Lung (tissue), 12 donors: ENCODE data around the gene KCNC4. TPM values are rescaled to one million over a fixed set of nuclear protein-coding genes. Genes with fewer than 3 reads are reported as not detected.

ENCODE experiments used
- ATAC-seq: fragments of 200-7000 bp; cut with Tn5 transposase; one replicate; pipeline ENCODE4 v1.9.1; 2020; ENCODE audit warnings: moderate number of reproducible peaks; ENCODE audit not compliant: insufficient read depth, low FRiP score
- DNase-seq, 3 donors: peaks; one replicate each; pipeline ENCODE4 v3.0.0-alpha.2; 2013 to 2017
- H3K27ac ChIP-seq, 2 donors: one replicate each; pipeline ENCODE4 v1.5.1; 2013; ENCODE audit warnings: mild to moderate bottlenecking in 2 of 2, moderate library complexity in 2 of 2, control low read depth in 1 of 2, inconsistent platforms in 1 of 2, low read depth in 1 of 2, low read length in 1 of 2
- H3K27me3 ChIP-seq, 3 donors: one replicate each; pipeline ENCODE4 v1.5.1; 2013; ENCODE audit warnings: low read length in 2 of 3; ENCODE audit not compliant: control insufficient read depth in 3 of 3, insufficient read depth in 3 of 3
- H3K36me3 ChIP-seq, 4 donors: one replicate each; pipeline ENCODE4 v1.5.1; 2013; ENCODE audit warnings: low read length in 4 of 4, mild to moderate bottlenecking in 1 of 4, moderate library complexity in 1 of 4; ENCODE audit not compliant: control insufficient read depth in 4 of 4, insufficient read depth in 4 of 4
- H3K4me1 ChIP-seq, 5 donors: one replicate each; pipeline ENCODE4 v1.5.1; 2013; ENCODE audit warnings: low read length in 5 of 5, mild to moderate bottlenecking in 2 of 5, moderate library complexity in 1 of 5; ENCODE audit not compliant: control insufficient read depth in 5 of 5, insufficient read depth in 5 of 5
- H3K4me3 ChIP-seq: one replicate; pipeline ENCODE4 v1.5.1; 2013; ENCODE audit warnings: mild to moderate bottlenecking, control low read depth, moderate library complexity
- H3K9ac ChIP-seq, 2 donors: one replicate each; pipeline ENCODE4 v1.5.1; 2013; ENCODE audit warnings: low read length in 2 of 2, control low read depth in 1 of 2; ENCODE audit not compliant: insufficient read depth in 1 of 2
- H3K9me3 ChIP-seq, 4 donors: one replicate each; pipeline ENCODE4 v1.5.1; 2013; ENCODE audit warnings: low read length in 3 of 4, mild to moderate bottlenecking in 1 of 4, moderate library complexity in 1 of 4; ENCODE audit not compliant: control insufficient read depth in 4 of 4, insufficient read depth in 3 of 4
- WGBS, 2 donors: extraction: QIAGEN DNeasy Blood & Tissue Kit; methylation state at CpG; one replicate each; pipeline ENCODE4 v1.1.7; 2013; 5-methylcytosine and 5-hydroxymethylcytosine counted together
- polyA plus RNA-seq, 2 donors: library from polyadenylated mRNA; stranded (reverse); fragments of 200-250 nt; gene quantifications; one replicate each; pipeline ENCODE4 v1.2.1, GENCODE V29; 2013
- total RNA-seq, 2 donors: library from RNA; depleted of rRNA in 1 of 2; stranded (reverse); fragments of >200 nt in 1 of 2; gene quantifications; one replicate each; pipeline ENCODE4 v1.2.1, GENCODE V29; 2014 to 2021
- TF ChIP-seq, protein P1 (sequence below): IDR thresholded peaks from 2 replicates; pipeline ENCODE4 v1.5.1; 2012; ENCODE audit warnings: mild to moderate bottlenecking; ENCODE audit errors: control extremely low read depth, extremely low read depth
- donor health status: control.
- donor health status: control.
- donor health status: Bipolar disorder and iron deficiency.
- donor health status: healthy.
- donor health status: DM: yes; HTN: yes; CAD: no.

Gene KCNC4
- total and polyA plus RNA-seq, 4 donors, result 3.1 to 9.2 (median 3.5) TPM

DNA sequence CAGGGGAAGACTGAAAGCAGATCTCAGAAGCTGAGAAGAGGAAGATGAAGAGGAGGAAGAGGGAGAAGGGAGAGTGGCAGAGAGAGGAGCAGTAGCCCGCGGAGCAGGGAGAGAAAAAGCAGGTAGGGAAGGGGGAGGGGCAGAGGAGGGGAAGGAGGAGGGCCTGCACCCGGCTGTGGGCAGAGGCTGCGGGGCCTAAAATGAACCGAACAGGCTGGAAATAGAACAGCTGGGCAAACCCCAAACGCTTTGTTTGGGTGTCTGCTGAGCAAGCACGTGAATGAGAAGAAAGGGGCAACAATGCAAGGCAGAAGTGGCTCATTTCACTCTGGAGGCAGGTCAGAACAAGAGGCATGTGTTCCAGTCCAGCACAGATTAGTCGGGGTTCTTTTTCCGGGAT is 33.5 kb downstream of the KCNC4 start:
- Histone ChIP-seq H3K4me1 (peaks cover 0 to 16% (median 0%) of the 10 kb centered on the region in 5 donors), H3K27me3 (peaks cover 0 to 3% (median 0%) of the 10 kb centered on the region in 3 donors), H3K9me3 (no peaks in the 10 kb centered on the region), H3K9ac (no peak overlapping the region), H3K27ac (no peak overlapping the region), H3K4me3 (no peak overlapping the region), H3K36me3 (no peaks in the 10 kb centered on the region)
- 22 to 38% methylated on average over 9 of the region's 9 CpGs for WGBS, 2 donors
- peak in 1 of 3 donors; percentile 6 for DNase-seq
- no peak for ATAC-seq
- TF ChIP-seq, protein P1, sequence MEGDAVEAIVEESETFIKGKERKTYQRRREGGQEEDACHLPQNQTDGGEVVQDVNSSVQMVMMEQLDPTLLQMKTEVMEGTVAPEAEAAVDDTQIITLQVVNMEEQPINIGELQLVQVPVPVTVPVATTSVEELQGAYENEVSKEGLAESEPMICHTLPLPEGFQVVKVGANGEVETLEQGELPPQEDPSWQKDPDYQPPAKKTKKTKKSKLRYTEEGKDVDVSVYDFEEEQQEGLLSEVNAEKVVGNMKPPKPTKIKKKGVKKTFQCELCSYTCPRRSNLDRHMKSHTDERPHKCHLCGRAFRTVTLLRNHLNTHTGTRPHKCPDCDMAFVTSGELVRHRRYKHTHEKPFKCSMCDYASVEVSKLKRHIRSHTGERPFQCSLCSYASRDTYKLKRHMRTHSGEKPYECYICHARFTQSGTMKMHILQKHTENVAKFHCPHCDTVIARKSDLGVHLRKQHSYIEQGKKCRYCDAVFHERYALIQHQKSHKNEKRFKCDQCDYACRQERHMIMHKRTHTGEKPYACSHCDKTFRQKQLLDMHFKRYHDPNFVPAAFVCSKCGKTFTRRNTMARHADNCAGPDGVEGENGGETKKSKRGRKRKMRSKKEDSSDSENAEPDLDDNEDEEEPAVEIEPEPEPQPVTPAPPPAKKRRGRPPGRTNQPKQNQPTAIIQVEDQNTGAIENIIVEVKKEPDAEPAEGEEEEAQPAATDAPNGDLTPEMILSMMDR, result no peak

DNA sequence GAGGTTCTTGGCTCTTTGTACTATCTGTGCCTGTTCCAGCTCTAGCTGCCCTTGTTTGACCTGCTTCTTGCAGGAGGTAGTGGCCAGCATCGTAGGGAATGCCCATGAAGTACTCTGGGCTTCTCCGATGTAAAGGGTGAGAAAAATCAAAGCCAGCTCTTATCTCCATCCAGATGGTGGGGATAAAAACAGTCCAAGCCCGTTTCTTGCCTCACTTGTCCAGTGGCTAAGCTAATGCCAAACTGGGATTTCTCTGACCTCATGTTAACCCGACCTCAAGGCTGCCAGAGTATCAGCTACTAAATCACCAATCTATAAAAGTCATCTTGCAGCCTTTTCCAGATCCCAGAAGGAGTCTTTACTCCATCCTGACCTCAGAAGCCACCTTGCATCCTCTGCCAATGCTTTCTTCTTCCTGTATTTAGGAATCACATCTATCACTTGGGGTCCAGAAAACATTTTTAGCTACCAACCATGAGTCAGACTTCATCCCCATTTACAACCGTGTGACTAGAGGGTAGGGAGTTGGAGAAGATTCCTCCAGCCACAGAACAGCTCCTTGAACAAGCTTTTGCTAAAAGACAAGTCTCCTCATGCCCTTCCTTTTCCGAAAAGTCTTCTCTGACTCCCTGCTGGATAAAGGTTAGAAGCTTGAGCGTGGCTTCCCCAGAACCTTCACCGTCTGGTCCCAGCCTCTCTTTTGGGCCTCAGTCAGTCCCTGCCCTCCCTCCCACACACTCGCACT is 35.9 kb downstream of the KCNC4 start:
- Histone ChIP-seq H3K36me3 (no peaks in the 10 kb centered on the region), H3K4me3 (no peak overlapping the region), H3K27ac (no peak overlapping the region), H3K27me3 (peaks cover 0 to 3% (median 0%) of the 10 kb centered on the region in 3 donors), H3K4me1 (peaks cover 0 to 2% (median 0%) of the 10 kb centered on the region in 5 donors), H3K9ac (no peak overlapping the region), H3K9me3 (no peaks in the 10 kb centered on the region)
- TF ChIP-seq, protein P1, result no peak
- WGBS, 2 donors, result 72 to 88% methylated on average over 9 of the region's 9 CpGs
- ATAC-seq (no peak), DNase-seq (no peak)

DNA sequence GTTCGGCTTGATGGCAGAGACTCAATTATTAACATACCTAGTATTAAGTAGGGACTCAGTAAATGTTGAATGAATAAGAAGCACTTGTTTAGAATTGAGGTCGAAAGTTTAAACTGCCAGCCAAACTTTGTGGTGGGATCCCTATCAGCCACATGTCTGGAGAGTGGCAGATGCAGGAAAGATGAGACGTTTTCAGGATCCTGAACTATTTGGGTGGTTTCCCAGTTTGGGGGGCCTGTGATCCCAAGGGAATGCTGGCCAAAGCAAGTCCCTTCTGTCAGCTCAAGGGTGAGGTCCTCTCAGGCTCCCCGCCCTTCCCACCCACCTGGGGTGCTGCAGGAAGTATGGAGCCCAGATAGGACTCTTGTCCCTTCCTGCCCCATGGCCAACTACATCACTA is 38.6 kb downstream of the KCNC4 start:
- no peaks in the 10 kb centered on the region for H3K36me3 ChIP-seq
- no peak for ATAC-seq
- H3K4me1 ChIP-seq, result no peaks in the 10 kb centered on the region
- H3K27ac ChIP-seq, result no peak overlapping the region
- peaks cover 0 to 3% (median 0%) of the 10 kb centered on the region in 3 donors for H3K27me3 ChIP-seq
- TF ChIP-seq, protein P1, result no peak
- no peak for DNase-seq
- no peak overlapping the region for H3K4me3 ChIP-seq
- H3K9me3 ChIP-seq, result no peaks in the 10 kb centered on the region
- no peak overlapping the region for H3K9ac ChIP-seq
- WGBS, 2 donors, result 73 to 92% methylated on average over 4 of the region's 4 CpGs
